GM12872 (cell line): Measurements from ENCODE around the gene HEBP1.

Experiments used
- TF ChIP-seq, protein P1 (sequence below): IDR thresholded peaks from 3 replicates; pipeline ENCODE4 v1.5.1; 2011; ENCODE audit warnings: low read depth, mild to moderate bottlenecking, low read length, moderate library complexity; ENCODE audit not compliant: insufficient read depth

Gene HEBP1

DNA sequence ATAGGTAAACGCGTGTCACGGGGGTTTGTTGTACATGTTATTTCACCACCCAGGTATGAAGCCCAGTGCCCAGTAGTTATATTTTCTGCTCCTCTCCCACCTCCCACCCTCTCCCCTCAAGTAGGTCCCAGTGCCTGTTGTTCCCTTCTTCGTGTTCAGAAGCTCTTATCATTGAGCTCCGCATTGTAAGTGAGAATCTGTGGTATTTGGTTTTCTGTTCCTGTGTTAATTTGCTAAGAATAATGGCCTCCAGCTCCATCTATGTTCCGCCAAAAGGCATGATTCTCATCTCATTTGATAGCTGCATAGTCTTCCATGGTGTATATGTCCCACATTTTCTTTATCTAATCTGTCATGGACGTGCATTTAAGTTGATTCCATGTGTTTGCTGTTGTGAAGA lies 41.2 kb downstream of the HEBP1 start:
- TF ChIP-seq, protein P1, sequence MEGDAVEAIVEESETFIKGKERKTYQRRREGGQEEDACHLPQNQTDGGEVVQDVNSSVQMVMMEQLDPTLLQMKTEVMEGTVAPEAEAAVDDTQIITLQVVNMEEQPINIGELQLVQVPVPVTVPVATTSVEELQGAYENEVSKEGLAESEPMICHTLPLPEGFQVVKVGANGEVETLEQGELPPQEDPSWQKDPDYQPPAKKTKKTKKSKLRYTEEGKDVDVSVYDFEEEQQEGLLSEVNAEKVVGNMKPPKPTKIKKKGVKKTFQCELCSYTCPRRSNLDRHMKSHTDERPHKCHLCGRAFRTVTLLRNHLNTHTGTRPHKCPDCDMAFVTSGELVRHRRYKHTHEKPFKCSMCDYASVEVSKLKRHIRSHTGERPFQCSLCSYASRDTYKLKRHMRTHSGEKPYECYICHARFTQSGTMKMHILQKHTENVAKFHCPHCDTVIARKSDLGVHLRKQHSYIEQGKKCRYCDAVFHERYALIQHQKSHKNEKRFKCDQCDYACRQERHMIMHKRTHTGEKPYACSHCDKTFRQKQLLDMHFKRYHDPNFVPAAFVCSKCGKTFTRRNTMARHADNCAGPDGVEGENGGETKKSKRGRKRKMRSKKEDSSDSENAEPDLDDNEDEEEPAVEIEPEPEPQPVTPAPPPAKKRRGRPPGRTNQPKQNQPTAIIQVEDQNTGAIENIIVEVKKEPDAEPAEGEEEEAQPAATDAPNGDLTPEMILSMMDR, result no peak

DNA sequence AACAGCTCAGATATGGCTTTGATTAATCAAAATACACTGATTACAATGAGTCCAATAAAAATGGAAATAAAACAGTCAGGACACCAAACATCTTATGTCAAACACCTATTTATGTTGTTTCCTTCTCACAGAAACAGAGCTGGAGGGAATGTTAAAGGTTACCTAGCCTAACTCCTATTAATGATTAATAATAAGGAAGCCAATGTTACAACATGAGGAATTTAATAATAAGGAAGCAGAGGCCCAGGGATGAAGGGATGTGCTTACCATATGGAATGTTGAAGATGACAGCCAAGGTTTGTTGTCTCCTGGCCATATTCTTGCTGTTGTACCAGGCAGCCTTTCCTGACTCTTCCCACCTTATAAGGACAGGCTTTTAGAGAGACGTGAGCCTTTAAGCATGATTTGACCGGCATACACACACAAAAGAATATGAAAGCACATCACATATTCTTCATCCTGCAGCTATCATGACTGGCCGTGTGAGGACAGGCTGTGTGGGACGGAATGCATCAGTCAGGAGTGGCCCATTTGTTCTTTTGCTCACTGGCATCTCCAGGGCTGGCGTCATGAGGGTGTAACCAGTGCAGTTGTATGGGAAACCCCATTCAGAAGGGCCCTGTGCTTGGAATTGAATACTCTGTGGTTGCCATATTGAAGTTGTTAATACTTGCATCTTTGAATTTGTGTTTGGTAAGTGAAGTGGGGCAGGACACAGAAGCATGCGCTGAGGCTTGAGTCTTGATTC lies 45.0 kb downstream of the HEBP1 start:
- TF ChIP-seq, protein P1, result no peak

DNA sequence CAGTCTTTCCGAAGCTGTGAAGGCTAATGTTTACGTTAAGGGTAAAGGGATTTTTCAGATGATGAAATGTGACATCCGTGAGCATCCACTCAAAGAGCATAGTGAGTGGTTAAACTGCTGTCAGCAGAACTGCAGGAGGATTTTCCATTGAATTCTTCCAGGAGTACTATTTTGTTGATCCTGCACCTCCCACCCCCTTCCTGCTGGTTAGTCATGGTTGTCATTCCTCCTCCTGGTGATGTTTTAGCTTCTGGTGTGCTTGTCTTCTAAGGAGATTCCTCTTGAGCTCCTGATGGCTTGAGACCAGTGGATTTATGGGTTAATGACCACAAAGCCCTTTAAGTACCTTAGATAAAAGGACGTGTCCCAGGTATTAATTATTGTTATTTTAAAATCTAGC lies 45.7 kb downstream of the HEBP1 start:
- TF ChIP-seq, protein P1, result no peak

DNA sequence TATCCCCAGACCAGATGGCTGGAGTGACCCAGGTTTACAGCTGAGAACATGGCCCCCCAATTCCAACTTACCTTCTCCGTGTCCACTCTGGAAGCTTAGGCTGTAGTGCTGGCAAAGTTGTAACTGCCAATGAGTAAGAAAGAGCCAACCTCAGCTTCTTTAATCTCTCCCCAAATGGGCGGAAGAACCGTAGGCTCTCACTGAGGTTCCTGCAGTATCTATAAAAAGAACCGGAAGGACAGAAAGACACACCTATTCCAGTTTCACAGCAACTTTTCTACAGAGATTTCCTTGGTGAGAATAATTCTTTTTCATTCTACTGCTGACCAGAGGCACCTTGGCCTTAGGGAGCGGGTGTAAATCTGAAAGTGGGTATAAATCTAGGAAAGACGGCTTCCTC lies 48.0 kb downstream of the HEBP1 start, which contains the start of gene GPRC5D:
GPRC5D (minus strand) TSS at position 135 of the 400 bp plus-strand sequence. CDS start 1,786 bp downstream, outside the sequence.
- TF ChIP-seq, protein P1, result no peak

DNA sequence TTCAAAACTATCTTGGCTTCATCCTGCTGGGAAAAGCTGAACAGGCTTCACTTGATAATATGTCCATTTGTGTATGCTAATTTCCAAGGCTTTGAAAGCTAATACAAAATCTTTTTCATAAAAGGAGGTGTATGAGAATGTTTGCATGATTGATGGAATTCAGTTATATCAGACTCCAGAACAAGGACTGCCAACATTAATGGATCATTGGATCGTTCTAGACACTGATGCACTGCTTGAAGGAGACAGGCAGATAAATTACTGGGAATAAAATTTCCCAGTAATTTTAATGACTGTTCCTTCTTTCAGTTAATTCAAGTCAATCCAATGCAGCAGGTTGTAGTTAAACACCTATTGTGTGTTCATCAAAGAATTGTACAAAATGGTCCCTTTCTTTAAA lies 48.6 kb downstream of the HEBP1 start:
- TF ChIP-seq, protein P1, result no peak

DNA sequence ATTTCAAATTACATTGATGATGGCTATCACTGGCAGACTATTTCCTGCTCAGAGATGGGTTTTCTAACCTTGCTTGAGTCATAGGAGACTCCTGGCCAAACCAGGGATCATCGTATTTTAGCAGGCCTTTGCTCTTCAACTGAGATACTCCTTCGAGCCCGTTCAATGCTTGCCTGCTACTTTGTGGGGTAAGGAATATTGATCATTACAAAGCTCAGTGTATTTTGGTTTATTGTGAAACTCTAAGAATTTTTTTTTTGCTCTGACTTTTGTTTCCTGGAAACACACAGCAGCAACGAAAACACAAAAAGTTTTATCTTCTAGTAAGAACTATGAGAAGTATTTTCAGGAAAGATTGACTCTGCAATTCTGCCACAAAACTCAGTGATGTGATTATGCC lies 52.2 kb downstream of the HEBP1 start:
- TF ChIP-seq, protein P1, result no peak

DNA sequence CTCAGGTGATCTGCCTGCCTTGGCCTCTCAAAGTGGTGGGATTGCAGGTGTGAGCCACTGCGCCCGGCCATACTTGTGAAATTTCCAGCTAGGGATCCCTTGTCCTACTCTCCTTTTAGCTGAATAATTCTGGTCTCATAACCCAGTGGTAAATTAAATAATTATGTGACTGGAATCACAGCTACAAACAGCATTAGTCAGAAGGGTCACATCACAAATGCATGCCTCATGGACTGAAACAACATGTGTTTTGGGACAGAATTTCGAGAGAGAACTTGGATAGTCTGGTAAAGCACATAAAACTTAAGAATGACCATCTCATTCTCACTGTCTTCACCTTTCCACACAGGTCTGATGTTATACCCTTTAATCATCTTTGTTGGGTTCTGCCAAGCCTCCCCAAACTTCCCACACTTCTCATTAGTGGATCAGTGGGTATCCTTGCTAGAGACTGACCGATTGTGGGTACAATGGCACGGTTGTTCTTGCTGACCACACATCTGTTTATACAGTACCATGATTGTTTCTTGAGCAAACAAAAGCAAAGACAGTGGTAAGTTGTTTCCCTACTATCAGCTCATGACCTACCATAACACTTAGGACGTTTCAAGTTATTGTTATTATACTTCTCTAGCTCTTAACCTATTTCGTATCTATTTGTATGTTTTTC lies 53.2 kb downstream of the HEBP1 start:
- TF ChIP-seq, protein P1, result no peak
